Measurements from ENCODE around the gene TAF10.

Gene TAF10

GRCh38 chr11:6611092-6611962 is 689 bp downstream of the TAF10 start:
- FAIRE-seq (no peak), DNase-seq (ENCODE audit: extremely low spot score, insufficient read length, low read depth) (no peak)

- no peak for FAIRE-seq
Measured at GRCh38 chr11:6610591-6610990, 1.4 kb downstream of the TAF10 start.

GRCh38 chr11:6609502-6610015 is 2.5 kb downstream of the TAF10 start:
- no peak for DNase-seq (ENCODE audit: extremely low spot score, insufficient read length, low read depth)
- FAIRE-seq = no peak

More at GRCh38 chr11:6610591-6610990, 1.4 kb downstream of the TAF10 start:
- no peak for DNase-seq (ENCODE audit: extremely low spot score, insufficient read length, low read depth)

GRCh38 chr11:6608726-6609501 is 3.1 kb downstream of the TAF10 start:
- no peak for FAIRE-seq
- no peak for DNase-seq (ENCODE audit: extremely low spot score, insufficient read length, low read depth)

GRCh38 chr11:6608011-6608410 is 4.0 kb downstream of the TAF10 start:
- no peak for DNase-seq (ENCODE audit: extremely low spot score, insufficient read length, low read depth)
- no peak for FAIRE-seq

- DNase-seq (ENCODE audit: extremely low spot score, insufficient read length, low read depth) = no peak
Measured at GRCh38 chr11:6607190-6607795, 4.7 kb downstream of the TAF10 start.

GRCh38 chr11:6606471-6607189 is 5.4 kb downstream of the TAF10 start:
- peak; percentile 69 for DNase-seq (ENCODE audit: extremely low spot score, insufficient read length, low read depth)
- FAIRE-seq = peak; percentile 88

More at GRCh38 chr11:6607190-6607795, 4.7 kb downstream of the TAF10 start:
- FAIRE-seq = no peak

- no peak for FAIRE-seq
- DNase-seq (ENCODE audit: extremely low spot score, insufficient read length, low read depth) = no peak
Measured at GRCh38 chr11:6604790-6605189, 7.2 kb downstream of the TAF10 start.

GRCh38 chr11:6604081-6604626 is 7.9 kb downstream of the TAF10 start:
- DNase-seq (ENCODE audit: extremely low spot score, insufficient read length, low read depth) (no peak), FAIRE-seq (peak; percentile 52)

GRCh38 chr11:6603287-6604080 is 8.5 kb downstream of the TAF10 start, which contains the start of the genes ILK and RRP8:
Gene ILK (plus strand): TSS chr11:6603774. CDS start chr11:6604272, 498 bp downstream.
Gene RRP8 (minus strand): TSS chr11:6603616. CDS start chr11:6603502, 114 bp downstream.
- FAIRE-seq (peak; percentile 83), DNase-seq (ENCODE audit: extremely low spot score, insufficient read length, low read depth) (peak; percentile 79)

GRCh38 chr11:6602096-6602940 is 9.7 kb downstream of the TAF10 start:
- DNase-seq (ENCODE audit: extremely low spot score, insufficient read length, low read depth) (no peak), FAIRE-seq (no peak)

GRCh38 chr11:6601041-6601461 is 11.0 kb downstream of the TAF10 start:
- DNase-seq (ENCODE audit: extremely low spot score, insufficient read length, low read depth) (no peak), FAIRE-seq (no peak)

GRCh38 chr11:6599881-6600390 is 12.1 kb downstream of the TAF10 start:
- DNase-seq (ENCODE audit: extremely low spot score, insufficient read length, low read depth) = no peak
- FAIRE-seq = no peak

GRCh38 chr11:6599449-6599848 is 12.6 kb downstream of the TAF10 start:
- FAIRE-seq (no peak), DNase-seq (ENCODE audit: extremely low spot score, insufficient read length, low read depth) (no peak)

GRCh38 chr11:6598555-6598954 is 13.5 kb downstream of the TAF10 start:
- FAIRE-seq (no peak), DNase-seq (ENCODE audit: extremely low spot score, insufficient read length, low read depth) (no peak)

GRCh38 chr11:6596239-6596877 is 15.7 kb downstream of the TAF10 start:
- FAIRE-seq (no peak), DNase-seq (ENCODE audit: extremely low spot score, insufficient read length, low read depth) (no peak)
